ENCODE results near the gene SLC41A3. TPM values are rescaled to one million over a fixed set of nuclear protein-coding genes. Genes with fewer than 3 reads are reported as not detected.
A peak's percentile ranks its signal among the peaks of the same experiment; 100 is the strongest.

The SLC41A3 gene
- total RNA-seq, 4 donors from 2014 or later: 32.3 to 51.3 (median 44.0) TPM

DNA sequence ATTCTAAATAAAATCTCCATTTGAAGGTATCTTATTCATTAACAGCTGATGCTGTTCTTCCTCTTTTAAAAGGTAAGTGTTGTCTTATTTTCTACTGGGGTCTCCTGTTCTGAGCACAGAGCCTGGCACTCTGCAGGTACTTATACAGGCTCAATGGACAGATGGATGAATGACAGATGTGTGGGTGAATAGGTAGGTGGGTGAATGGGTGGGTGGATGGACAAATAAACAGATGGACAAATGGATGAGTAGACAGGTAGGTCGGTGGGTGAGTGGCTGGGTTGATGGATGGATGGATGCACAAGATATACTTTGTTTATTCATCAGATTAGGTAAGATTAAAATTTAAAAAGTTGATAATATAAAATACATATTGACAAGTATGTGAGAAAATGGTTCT, 53.5 kb downstream of the SLC41A3 start:
- TF ChIP-seq, protein P1, sequence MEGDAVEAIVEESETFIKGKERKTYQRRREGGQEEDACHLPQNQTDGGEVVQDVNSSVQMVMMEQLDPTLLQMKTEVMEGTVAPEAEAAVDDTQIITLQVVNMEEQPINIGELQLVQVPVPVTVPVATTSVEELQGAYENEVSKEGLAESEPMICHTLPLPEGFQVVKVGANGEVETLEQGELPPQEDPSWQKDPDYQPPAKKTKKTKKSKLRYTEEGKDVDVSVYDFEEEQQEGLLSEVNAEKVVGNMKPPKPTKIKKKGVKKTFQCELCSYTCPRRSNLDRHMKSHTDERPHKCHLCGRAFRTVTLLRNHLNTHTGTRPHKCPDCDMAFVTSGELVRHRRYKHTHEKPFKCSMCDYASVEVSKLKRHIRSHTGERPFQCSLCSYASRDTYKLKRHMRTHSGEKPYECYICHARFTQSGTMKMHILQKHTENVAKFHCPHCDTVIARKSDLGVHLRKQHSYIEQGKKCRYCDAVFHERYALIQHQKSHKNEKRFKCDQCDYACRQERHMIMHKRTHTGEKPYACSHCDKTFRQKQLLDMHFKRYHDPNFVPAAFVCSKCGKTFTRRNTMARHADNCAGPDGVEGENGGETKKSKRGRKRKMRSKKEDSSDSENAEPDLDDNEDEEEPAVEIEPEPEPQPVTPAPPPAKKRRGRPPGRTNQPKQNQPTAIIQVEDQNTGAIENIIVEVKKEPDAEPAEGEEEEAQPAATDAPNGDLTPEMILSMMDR (IDR thresholded peaks at IDR 0.05): no peak
- no peak for TF ChIP-seq POLR2AphosphoS5 (IDR thresholded peaks at IDR 0.05)
- no peak for TF ChIP-seq POLR2A (IDR thresholded peaks at IDR 0.05)
- no peak for TF ChIP-seq EP300 (IDR thresholded peaks at IDR 0.05)
- peaks cover 33% of the 10 kb centered on the region for H3K36me3 ChIP-seq
- no peak overlapping the region for H3K4me3 ChIP-seq
- WGBS: 89% methylated on average over 1 of the region's 1 CpG
- no peaks in the 10 kb centered on the region for H3K9me3 ChIP-seq
- no peaks in the 10 kb centered on the region for H3K27me3 ChIP-seq
- H3K4me1 ChIP-seq: no peaks in the 10 kb centered on the region
- peak in 1 of 2 donors; percentile 43 for DNase-seq (ENCODE audit: low spot score in 2 of 2)
- H3K27ac ChIP-seq: no peak overlapping the region

DNA sequence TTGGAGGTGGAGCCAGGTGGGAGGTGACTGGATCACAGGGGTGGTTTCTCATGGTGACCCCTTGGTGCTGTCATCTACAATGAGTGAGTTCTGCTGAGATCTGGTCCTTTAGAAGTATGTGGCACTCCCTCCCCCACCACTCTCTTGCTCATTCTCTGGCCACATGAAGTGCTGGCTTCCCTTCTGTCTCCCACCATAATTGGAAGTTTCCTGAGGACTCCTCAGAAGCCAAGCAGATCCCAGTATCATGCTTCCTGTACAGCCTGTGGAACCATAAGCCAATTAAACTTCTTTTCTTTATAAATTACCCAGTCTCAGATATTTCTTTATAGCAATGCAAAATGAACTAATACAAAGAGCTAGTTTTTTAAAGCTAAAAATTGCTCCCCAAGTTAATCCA, 54.7 kb downstream of the SLC41A3 start:
- no peak overlapping the region for H3K27ac ChIP-seq
- TF ChIP-seq EP300 (IDR thresholded peaks at IDR 0.05) (no peak), POLR2A (IDR thresholded peaks at IDR 0.05) (no peak), POLR2AphosphoS5 (IDR thresholded peaks at IDR 0.05) (no peak)
- TF ChIP-seq, protein P1 (IDR thresholded peaks at IDR 0.05): no peak
- DNase-seq (ENCODE audit: low spot score in 2 of 2): no peak
- no peaks in the 10 kb centered on the region for H3K4me1 ChIP-seq
- no peak overlapping the region for H3K4me3 ChIP-seq
- no peaks in the 10 kb centered on the region for H3K9me3 ChIP-seq
- no peaks in the 10 kb centered on the region for H3K27me3 ChIP-seq
- peaks cover 42% of the 10 kb centered on the region for H3K36me3 ChIP-seq

DNA sequence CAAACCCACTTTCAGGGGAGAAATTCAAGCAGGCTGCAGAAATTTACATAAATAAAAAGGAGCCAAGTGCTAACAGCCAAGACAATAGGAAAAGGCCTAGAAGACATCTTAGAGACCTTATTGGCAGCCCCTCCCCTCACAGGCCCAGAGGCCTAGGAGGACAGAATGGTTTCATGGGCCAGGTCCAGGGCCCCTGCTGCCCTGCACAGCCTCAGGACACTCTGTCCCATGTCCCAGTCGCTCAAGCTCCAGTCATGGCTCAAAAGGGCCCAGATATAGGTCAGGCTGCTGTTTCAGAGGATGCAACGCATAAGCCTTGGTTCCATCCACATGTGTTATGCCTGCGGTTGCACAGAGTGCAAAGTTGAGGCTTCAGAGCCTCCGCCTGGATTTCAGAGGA, 55.8 kb downstream of the SLC41A3 start:
- Histone ChIP-seq H3K9me3 (no peaks in the 10 kb centered on the region), H3K27ac (no peak overlapping the region), H3K36me3 (peaks cover 42% of the 10 kb centered on the region), H3K4me1 (no peaks in the 10 kb centered on the region), H3K27me3 (no peaks in the 10 kb centered on the region), H3K4me3 (no peak overlapping the region)
- TF ChIP-seq POLR2AphosphoS5 (IDR thresholded peaks at IDR 0.05) (no peak), EP300 (IDR thresholded peaks at IDR 0.05) (no peak), POLR2A (IDR thresholded peaks at IDR 0.05) (no peak)
- TF ChIP-seq, protein P1 (IDR thresholded peaks at IDR 0.05): no peak
- peak in 1 of 2 donors; percentile 54 for DNase-seq (ENCODE audit: low spot score in 2 of 2)
- 97% methylated on average over 4 of the region's 4 CpGs for WGBS

DNA sequence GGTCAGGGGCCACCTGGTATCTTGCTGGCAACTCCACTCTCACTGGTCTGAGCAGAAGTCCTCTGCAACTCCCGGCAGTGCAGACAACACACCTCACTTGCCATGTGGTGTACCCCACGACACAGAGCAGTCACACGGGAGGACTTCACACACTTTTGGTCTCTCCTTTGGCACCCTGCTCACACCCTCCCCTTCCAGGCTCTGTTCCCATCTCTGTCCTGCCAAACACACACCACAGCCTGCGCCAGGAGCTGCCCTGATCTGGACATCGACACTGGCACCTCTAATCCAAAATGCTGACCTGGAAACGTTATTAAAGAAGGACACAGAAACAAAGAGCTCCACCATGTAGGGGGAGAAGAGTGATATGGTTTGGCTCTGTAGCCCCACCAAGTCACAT, 57.2 kb downstream of the SLC41A3 start:
- H3K36me3 ChIP-seq: peaks cover 40% of the 10 kb centered on the region
- no peaks in the 10 kb centered on the region for H3K4me1 ChIP-seq
- H3K27ac ChIP-seq: no peak overlapping the region
- TF ChIP-seq POLR2A (IDR thresholded peaks at IDR 0.05): no peak
- no peak for TF ChIP-seq POLR2AphosphoS5 (IDR thresholded peaks at IDR 0.05)
- no peaks in the 10 kb centered on the region for H3K27me3 ChIP-seq
- no peaks in the 10 kb centered on the region for H3K9me3 ChIP-seq
- WGBS: 89% methylated on average over 6 of the region's 6 CpGs
- peak in 1 of 2 donors; percentile 28 for DNase-seq (ENCODE audit: low spot score in 2 of 2)
- no peak overlapping the region for H3K4me3 ChIP-seq

DNA sequence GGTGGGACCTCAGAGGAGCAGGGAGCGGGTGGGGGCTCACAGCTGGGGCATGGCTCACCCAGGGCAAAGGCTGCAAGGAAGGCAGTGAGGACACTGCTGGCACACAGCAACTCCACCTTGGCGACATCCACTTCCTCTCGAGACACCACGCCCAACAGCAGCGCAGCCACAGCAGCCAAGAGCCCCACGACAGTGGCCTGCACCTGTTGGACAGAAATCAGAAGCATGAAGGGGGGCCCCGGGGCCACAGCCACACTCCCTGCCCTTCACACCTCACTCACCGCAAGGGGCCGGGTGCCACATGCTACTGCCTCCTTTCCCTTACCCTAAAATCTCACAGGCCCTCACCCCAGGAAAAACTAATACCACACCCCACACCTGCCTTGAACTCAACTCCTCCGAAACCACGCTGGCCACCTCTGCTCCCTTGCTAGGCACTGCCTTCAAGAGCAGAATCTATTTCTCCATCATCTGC, 57.6 kb downstream of the SLC41A3 start:
- Histone ChIP-seq H3K27ac (no peak overlapping the region), H3K4me1 (no peaks in the 10 kb centered on the region), H3K27me3 (no peaks in the 10 kb centered on the region), H3K4me3 (no peak overlapping the region), H3K36me3 (peaks cover 40% of the 10 kb centered on the region), H3K9me3 (no peaks in the 10 kb centered on the region)
- DNase-seq (ENCODE audit: low spot score in 2 of 2): peak in 1 of 2 donors; percentile 74
- 97% methylated on average over 5 of the region's 11 CpGs for WGBS
- TF ChIP-seq POLR2AphosphoS5 (IDR thresholded peaks at IDR 0.05): no peak
- no peak for TF ChIP-seq POLR2A (IDR thresholded peaks at IDR 0.05)
- TF ChIP-seq, protein P1 (IDR thresholded peaks at IDR 0.05): no peak
- no peak for TF ChIP-seq EP300 (IDR thresholded peaks at IDR 0.05)

DNA sequence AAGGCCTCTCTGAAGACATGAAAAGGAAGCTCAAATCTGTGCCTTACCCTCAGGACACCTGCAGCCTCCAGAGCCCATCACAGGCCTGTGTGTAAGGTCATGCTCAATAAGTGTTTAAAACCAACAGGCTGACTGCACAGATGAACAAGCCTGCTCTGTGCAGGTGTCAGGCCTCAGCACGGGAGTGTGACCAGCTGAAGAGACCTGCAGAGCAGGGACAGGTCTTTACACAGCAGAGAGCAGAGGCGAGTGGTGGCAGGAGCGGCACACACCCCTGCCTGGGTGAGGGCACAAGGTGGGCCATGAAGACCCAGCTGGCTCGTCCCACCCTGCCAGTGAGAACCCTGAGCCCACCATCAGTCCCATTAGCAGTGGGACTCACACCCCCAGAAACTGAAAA, 58.1 kb downstream of the SLC41A3 start:
- Histone ChIP-seq H3K4me1 (no peaks in the 10 kb centered on the region), H3K27me3 (no peaks in the 10 kb centered on the region), H3K36me3 (peaks cover 40% of the 10 kb centered on the region), H3K27ac (no peak overlapping the region), H3K9me3 (no peaks in the 10 kb centered on the region), H3K4me3 (no peak overlapping the region)
- peak in 1 of 2 donors; percentile 40 for DNase-seq (ENCODE audit: low spot score in 2 of 2)
- 80% methylated on average over 1 of the region's 4 CpGs for WGBS
- TF ChIP-seq POLR2AphosphoS5 (IDR thresholded peaks at IDR 0.05) (no peak), POLR2A (IDR thresholded peaks at IDR 0.05) (no peak), EP300 (IDR thresholded peaks at IDR 0.05) (no peak)
- TF ChIP-seq, protein P1 (IDR thresholded peaks at IDR 0.05): no peak

All from suprapubic skin (tissue), 4 donors.